Suppressor macrophage treated with lipopolysaccharide for 1 hour (primary cell): ENCODE measurements around the gene CTCFL.
"Not testable (repeated sequence)": the region's sequence is repeated elsewhere in the genome, so short reads cannot be mapped to it uniquely, and the experiment has no call there.

ENCODE experiments used
- DNase-seq, 3 donors: peaks; one replicate each; pipeline ENCODE4 v3.0.0-alpha.2; 2020 to 2022

CTCFL gene

GRCh38 chr20:57536120-57536708 is 11.3 kb upstream of the CTCFL start:
- DNase-seq, result peak in 1 of 3 donors; percentile 2

GRCh38 chr20:57535297-57535696 is 10.4 kb upstream of the CTCFL start:
- DNase-seq, result no peak

- DNase-seq, result no peak
Measured at GRCh38 chr20:57532104-57532503, 7.2 kb upstream of the CTCFL start.

- no peak for DNase-seq
Measured at GRCh38 chr20:57530327-57530981, 5.5 kb upstream of the CTCFL start.

GRCh38 chr20:57529810-57530209 is 4.9 kb upstream of the CTCFL start:
- DNase-seq, result no peak

GRCh38 chr20:57529160-57529585 is 4.2 kb upstream of the CTCFL start:
- no peak for DNase-seq

- DNase-seq, result no peak
Measured at GRCh38 chr20:57528148-57528547, 3.2 kb upstream of the CTCFL start.

- no peak for DNase-seq
Measured at GRCh38 chr20:57527728-57528127, 2.8 kb upstream of the CTCFL start.

- DNase-seq, result no peak
Measured at GRCh38 chr20:57526885-57527460, 2.0 kb upstream of the CTCFL start.

GRCh38 chr20:57526087-57526884 is 1.3 kb upstream of the CTCFL start:
- peak in 1 of 3 donors; percentile 29 for DNase-seq

- no peak for DNase-seq
Measured at GRCh38 chr20:57525328-57526086, 567 bp upstream of the CTCFL start.

GRCh38 chr20:57523782-57524181 is 1.2 kb downstream of the CTCFL start:
- no peak for DNase-seq

- no peak for DNase-seq
Measured at GRCh38 chr20:57522380-57523140, 2.4 kb downstream of the CTCFL start.

GRCh38 chr20:57517904-57518303 is 7.0 kb downstream of the CTCFL start:
- no peak for DNase-seq

GRCh38 chr20:57514273-57514751 is 10.6 kb downstream of the CTCFL start:
- peak; percentile 75 to 85 (median 79) for DNase-seq

- DNase-seq, result peak in 1 of 3 donors; percentile 6
Measured at GRCh38 chr20:57513199-57513598, 11.7 kb downstream of the CTCFL start.

- DNase-seq, result no peak
Measured at GRCh38 chr20:57512432-57512831, 12.5 kb downstream of the CTCFL start.

GRCh38 chr20:57511709-57512108 is 13.2 kb downstream of the CTCFL start:
- DNase-seq, result not testable (repeated sequence)

GRCh38 chr20:57509665-57510237 is 15.2 kb downstream of the CTCFL start:
- DNase-seq, result peak; percentile 32 to 67 (median 44)

- DNase-seq, result no peak
Measured at GRCh38 chr20:57508831-57509230, 16.1 kb downstream of the CTCFL start.

GRCh38 chr20:57508381-57508780 is 16.6 kb downstream of the CTCFL start:
- DNase-seq, result no peak
